ENCODE data around the gene CEP112.
A peak's percentile ranks its signal among the peaks of the same experiment; 100 is the strongest.

CEP112 gene

GRCh38 chr17:65975878-65976277 is 216.1 kb downstream of the CEP112 start:
- no peak for DNase-seq

DNA sequence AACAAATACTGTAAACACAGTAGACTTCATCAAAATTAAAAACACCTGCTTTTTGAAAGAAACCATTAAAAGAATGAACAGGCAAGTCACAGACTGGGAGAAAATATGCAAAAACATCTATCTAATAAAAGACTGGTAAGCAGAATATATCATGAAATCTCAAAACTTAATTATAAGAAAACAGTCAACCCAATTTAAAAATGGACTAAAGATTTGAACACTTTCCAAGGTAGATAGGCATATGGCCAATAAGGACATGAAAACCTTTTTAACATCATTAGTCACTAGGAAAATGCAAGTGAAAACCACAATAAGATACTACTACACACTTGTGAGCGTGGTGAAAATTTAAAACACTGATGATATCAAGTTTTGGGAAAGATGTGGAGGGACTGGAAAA is 218.7 kb downstream of the CEP112 start:
- no peak for DNase-seq

DNA sequence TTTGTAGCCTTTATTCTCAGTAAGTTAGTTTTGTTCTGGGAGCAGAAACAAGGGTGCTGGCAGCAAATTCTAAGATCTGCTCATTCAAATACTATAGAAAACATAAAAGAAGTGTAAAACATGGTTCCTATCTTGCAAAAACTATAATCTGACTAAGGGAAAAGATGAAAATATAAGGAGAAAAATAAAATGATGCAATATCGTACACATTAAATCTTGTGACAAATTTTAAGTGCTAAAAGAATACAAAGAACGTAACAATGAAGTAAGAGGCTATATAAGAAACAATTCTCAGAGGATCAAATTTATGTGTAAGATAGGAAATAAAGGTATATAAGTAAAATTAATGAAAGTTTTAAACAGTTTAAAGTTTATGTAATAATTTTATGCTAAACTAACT is 224.6 kb downstream of the CEP112 start:
- DNase-seq, result no peak

- no peak for DNase-seq
Measured at GRCh38 chr17:65966072-65966695, 225.7 kb downstream of the CEP112 start.

DNA sequence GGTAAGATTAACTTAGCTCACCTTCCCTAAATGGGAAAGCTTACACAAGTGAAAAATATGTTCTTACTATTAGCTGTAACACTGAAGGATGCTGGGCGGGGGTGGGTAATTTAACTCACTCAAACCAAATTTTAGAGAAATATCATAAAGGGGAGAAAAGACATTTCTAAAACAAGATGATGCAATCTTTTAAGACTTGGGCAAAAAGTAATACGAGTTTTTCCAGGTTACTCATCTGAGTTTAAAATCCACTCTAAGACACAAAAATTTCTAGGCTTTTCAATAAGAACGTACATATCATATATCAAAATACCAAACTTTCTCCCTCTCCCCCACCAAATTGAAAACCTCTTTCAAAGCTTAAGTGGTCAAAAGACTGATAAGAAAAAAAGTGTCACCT is 228.8 kb downstream of the CEP112 start:
- DNase-seq, result no peak

- no peak for DNase-seq
Measured at GRCh38 chr17:65959630-65960029, 232.3 kb downstream of the CEP112 start.

- no peak for DNase-seq
Measured at GRCh38 chr17:65956814-65957213, 235.1 kb downstream of the CEP112 start.

DNA sequence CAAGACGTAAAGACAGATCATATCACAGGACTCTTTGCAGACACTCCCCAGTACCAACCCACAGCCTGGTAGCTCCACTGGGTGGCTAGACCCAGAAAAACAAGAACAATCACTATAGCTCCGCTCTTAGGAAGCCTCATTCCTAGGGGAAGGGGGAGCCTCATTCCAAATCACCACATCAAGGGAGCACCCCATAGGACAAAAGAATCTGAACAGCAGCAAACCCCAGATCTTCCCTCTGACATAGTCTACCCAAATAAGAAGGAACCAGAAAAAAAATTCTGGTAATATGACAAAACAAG is 237.8 kb downstream of the CEP112 start:
- DNase-seq, result no peak

DNA sequence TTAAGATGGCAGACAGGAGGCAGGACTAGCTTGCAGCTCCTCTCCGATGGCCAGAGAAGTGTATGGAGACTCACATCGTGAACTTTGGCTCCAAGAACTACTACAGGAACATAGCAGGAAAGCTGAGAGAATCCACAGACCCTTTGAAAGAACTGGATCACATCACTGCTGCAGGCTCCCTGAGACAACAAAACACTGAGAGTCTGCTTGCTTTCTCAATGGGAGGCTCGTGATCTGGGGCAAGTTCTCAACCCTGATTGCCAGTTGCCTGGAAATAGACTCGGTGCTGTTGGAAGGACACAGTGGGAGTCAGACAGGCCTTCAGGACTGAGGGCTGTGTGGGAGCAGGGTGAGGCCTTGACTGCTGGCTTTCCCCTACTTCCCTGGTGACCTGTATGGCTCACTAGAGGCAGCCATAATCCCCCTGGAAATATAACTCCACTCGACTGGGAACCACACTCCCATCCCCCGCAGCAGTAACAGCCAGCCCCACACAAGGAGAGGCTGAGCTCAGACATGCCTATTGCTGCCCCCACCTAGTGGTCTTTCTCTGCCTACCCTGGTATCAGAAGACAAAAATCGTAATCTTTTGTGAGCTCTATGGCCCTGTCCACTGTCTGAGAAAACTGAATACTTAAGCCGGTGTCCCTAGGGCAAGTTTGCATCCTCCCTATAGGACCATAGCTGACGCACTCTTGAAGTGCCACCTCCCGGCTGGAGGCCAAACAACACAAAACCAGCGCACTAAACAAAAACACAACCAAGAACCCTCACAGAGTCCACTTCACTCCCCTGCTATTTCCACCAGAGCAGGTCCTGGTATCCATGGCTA is 238.4 kb downstream of the CEP112 start:
- DNase-seq, result no peak

DNA sequence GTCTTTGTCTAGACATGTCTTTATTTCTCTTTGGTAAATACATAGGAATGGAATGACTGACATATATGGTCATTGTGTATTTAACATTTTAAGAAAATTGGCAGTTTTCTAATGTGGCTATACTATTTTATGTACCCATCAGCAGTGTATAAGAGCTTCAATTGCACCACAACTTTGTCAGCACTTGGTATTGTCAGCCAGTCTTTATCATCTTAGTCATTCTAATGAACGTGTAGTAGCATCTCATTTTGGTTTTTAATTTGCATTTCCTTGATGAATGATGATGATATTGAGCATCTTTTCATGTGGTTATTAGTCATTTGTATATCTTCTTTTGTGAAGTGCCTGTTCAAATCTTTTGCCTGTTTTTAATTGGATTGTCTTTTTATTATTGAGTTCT is 239.3 kb downstream of the CEP112 start:
- no peak for DNase-seq

GRCh38 chr17:65952015-65952414 is 239.9 kb downstream of the CEP112 start:
- no peak for DNase-seq

DNA sequence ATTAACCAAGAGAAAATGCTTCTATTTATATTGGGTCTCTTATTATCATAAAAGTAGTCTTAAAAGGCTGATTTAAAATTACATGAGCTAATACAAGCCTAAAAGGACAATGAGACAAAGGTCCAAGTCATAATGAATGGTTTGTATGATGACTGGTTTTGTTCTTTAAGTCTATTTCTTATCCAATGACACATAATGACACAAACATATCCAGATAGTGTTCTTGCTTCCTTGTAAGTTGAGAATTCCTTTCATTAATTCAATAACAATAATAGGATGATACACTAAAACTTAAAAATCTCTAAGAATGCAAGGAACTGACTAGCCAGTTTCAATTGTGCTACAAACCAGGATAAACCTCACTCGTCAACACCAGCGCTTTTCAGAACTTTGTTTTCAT is 244.1 kb downstream of the CEP112 start:
- no peak for DNase-seq

DNA sequence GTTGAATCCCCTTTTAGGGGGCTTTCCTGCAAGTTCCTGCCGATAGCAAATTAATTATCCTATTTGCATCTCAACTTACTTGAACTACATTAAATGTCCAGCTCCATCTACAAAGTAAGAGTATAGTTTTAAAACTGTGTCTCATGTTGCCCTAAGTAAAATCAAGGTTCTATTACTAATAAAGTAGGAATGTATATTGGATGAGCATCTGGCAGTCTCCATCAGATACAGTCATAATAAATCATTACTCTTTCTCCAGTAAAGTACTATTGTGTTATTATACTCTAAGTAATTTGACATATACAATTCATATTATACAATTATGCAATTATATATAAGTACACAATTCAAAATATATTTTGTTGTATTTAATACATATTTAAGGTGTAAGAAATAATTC is 249.3 kb downstream of the CEP112 start:
- no peak for DNase-seq

GRCh38 chr17:65941356-65941899 is 250.5 kb downstream of the CEP112 start:
- DNase-seq, result no peak

- DNase-seq, result no peak
Measured at GRCh38 chr17:65936013-65936412, 255.9 kb downstream of the CEP112 start.

GRCh38 chr17:65933290-65933689 is 258.6 kb downstream of the CEP112 start:
- no peak for DNase-seq

- DNase-seq, result no peak
Measured at GRCh38 chr17:65931246-65932149, 260.4 kb downstream of the CEP112 start.

- no peak for DNase-seq
Measured at GRCh38 chr17:65930140-65930730, 261.7 kb downstream of the CEP112 start.

- no peak for DNase-seq
Measured at GRCh38 chr17:65926599-65926998, 265.3 kb downstream of the CEP112 start.

DNA sequence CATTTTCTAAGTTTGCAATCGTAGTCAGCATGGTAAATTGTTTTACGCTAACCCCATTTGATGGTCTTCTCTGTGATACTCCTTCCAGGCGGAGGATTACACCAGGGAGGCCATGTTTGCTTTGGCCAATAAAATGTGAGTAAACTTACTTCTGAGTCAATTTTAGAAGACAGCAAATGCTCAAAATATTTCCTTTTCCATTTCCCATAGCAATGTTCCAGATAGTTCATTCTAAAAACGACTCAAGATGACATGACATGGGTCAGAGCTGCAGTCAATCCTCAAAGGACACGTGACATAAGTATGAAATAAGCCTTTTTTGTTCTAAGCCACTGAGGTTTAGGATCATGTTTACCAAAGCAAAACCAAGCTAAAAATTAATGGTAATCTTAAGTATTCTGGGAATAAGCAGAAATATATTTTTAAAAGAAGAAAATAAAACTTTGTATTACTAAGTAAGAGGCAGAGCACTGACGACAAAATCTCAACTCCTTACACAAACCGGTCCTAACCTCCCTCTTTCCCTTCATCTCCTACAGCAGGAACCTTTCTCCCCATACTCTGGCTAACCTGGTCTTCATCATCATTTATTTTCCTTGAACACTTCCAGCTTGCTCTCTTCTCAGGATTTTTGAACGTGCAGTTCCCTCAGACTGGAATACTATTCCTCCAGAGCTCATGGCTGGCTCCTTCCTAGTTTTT is 266.2 kb downstream of the CEP112 start:
- no peak for DNase-seq

DNA sequence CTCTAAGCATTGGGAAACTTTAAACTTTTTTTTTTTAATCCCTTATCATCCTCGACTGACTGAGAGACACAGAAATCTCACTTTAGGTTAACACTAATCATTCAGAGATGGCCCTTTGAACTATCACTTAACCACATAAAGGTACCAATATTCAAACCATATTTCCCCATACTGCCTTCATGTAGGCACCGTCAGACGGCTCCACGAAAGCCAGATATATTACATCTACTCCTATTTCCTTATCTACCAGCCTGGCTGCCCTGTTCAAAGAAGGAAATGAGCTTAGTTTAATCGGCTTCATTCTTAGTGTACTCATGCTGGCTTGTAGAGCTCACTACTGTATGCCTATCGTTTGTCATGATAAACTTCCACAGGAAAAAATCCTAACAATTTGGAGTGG is 270.9 kb downstream of the CEP112 start:
- no peak for DNase-seq

- peak in 1 of 2 experiments; percentile 20 for DNase-seq
Measured at GRCh38 chr17:65918916-65919315, 273.0 kb downstream of the CEP112 start.
